Measurements from ENCODE around the gene MED25. TPM values are rescaled to one million over a fixed set of nuclear protein-coding genes. Genes with fewer than 3 reads are reported as not detected.

Gene MED25
- total and polyA plus RNA-seq, 12 donors: 39.5 to 149 (median 54.9) TPM

DNA sequence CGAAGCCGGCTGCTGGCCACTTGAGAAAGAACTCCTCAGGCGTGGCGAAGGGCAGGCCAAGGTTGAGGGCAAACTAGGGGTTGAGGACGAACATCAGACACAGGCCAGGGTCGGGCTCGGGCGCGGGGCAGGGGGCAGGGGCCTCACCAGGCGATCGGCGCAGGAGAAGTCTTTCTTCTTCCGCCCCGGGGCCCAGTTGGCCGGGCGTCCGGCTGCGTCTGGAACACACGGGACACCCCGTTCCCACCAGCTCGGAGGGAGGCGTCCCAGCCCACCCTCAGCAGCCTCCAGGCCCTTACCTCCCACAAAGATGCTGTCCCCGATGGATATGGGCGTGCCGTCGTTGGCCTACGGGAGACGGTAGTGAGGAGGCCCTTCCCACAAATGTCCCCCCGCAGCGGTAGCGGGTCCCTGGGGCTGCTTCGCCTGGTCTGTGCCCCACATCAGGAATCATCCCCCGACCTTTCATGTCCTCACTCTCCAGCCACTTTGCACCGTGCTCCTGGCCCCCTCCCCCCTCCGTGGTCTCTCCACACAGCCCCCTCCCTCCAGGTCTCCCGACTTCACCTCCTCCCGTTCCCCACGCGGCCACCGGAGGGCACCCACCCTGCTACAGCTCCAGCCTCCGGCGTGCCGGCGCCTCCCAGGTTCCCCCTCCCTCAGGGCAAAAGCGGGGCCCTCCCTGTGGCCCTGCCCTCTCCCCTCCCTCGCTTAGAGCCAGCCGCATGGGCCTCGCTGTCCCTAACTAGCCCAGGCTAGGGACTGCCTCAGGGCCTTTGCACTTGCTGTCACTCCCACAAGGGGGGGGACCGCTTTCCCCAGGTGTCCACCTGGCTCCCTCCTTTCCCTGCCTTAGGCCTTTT is 44.5 kb downstream of the MED25 start:
- TF ChIP-seq, protein P1, sequence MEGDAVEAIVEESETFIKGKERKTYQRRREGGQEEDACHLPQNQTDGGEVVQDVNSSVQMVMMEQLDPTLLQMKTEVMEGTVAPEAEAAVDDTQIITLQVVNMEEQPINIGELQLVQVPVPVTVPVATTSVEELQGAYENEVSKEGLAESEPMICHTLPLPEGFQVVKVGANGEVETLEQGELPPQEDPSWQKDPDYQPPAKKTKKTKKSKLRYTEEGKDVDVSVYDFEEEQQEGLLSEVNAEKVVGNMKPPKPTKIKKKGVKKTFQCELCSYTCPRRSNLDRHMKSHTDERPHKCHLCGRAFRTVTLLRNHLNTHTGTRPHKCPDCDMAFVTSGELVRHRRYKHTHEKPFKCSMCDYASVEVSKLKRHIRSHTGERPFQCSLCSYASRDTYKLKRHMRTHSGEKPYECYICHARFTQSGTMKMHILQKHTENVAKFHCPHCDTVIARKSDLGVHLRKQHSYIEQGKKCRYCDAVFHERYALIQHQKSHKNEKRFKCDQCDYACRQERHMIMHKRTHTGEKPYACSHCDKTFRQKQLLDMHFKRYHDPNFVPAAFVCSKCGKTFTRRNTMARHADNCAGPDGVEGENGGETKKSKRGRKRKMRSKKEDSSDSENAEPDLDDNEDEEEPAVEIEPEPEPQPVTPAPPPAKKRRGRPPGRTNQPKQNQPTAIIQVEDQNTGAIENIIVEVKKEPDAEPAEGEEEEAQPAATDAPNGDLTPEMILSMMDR (IDR thresholded peaks at IDR 0.05): peak in 1 of 9 donors; percentile 4
- H3K27ac ChIP-seq: no peak overlapping the region
- DNase-seq (no peak), ATAC-seq (no peak)
- peaks cover 0 to 74% (median 25%) of the 10 kb centered on the region in 9 donors for H3K36me3 ChIP-seq
- intact Hi-C loops (cut with DNase I): loop anchor here in 1 of 10 donors (10.0 kb wide), 1 partner anchor 348 kb away; the partner anchor contains the start of gene FCGRT
- peaks cover 12 to 30% (median 24%) of the 10 kb centered on the region in 9 donors for H3K4me1 ChIP-seq
- WGBS, 2 donors: 56 to 73% methylated on average over 49 of the region's 49 CpGs
- H3K9me3 ChIP-seq: no peaks in the 10 kb centered on the region
- H3K4me3 ChIP-seq: no peak overlapping the region
- H3K27me3 ChIP-seq: no peaks in the 10 kb centered on the region

DNA sequence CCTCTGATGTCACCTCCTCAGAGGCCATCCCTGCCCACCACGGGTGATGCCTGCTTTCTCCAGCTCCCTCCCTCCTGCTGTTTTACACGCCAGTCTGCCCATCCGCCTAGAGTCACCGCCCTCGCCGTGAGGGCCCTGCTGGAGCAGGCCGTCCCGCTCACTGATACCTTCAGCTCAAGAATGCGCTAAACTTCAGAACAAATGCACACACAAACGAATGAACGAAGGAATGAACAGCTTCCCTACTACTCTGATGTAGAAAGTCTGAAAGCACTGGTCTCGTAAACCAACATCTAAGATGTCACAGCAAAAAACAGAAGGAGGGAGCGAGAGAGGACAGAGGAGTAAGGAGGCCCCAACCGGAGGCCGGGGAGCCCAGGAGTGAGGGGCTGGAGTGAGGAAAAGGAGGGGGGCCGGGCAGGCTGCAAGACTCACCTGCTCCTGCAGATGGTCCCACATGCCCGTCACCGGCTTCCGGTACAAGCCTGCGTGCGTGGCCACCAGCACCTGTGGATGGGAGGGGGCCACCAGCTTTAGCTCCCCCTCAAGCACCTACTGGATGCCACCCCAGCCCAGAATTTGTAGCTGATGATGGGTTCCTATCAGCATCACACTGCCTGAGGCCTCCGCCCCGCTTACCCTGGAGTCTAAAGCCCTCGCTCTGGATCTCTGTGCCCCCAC is 45.3 kb downstream of the MED25 start:
- Histone ChIP-seq H3K27me3 (no peaks in the 10 kb centered on the region), H3K27ac (no peak overlapping the region), H3K36me3 (peaks cover 0 to 66% (median 18%) of the 10 kb centered on the region in 9 donors), H3K4me1 (peaks cover 12 to 33% (median 32%) of the 10 kb centered on the region in 9 donors), H3K9me3 (no peaks in the 10 kb centered on the region), H3K4me3 (no peak overlapping the region)
- TF ChIP-seq, protein P1 (IDR thresholded peaks at IDR 0.05): no peak
- DNase-seq (no peak), ATAC-seq (no peak)
- 91 to 92% methylated on average over 24 of the region's 24 CpGs for WGBS, 2 donors
- intact Hi-C loops (cut with DNase I): loop anchor here in 1 of 10 donors (10.0 kb wide), 1 partner anchor 349 kb away; the partner anchor contains the start of gene FCGRT

DNA sequence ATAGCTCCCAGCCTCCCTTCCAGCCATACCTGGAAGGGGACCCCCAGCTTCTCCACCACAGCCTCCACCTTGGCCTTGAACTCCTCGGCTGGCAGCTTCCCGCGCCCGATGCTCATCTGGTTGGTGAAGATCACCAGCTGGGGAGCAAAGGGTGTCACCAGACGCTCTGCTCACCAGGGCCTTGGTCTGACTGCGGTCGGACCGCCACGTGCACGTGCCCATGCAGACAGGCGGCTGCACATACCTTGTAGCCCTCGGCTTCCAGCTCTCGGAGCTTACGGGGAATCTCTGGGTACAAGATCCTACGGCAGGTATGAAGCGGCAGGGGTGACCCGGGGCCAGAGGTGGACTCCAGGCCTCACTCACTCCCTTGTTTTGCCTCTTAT is 45.8 kb downstream of the MED25 start:
- peaks cover 14 to 39% (median 37%) of the 10 kb centered on the region in 9 donors for H3K4me1 ChIP-seq
- intact Hi-C loops (cut with DNase I): loop anchor here in 1 of 10 donors (10.0 kb wide), 1 partner anchor 349 kb away; the partner anchor contains the start of gene FCGRT
- H3K27me3 ChIP-seq: no peaks in the 10 kb centered on the region
- H3K9me3 ChIP-seq: no peaks in the 10 kb centered on the region
- TF ChIP-seq, protein P1 (IDR thresholded peaks at IDR 0.05): no peak
- H3K4me3 ChIP-seq: no peak overlapping the region
- no peak overlapping the region for H3K27ac ChIP-seq
- WGBS, 2 donors: 86 to 92% methylated on average over 17 of the region's 17 CpGs
- no peak for ATAC-seq
- H3K36me3 ChIP-seq: peaks cover 0 to 61% (median 18%) of the 10 kb centered on the region in 9 donors
- no peak for DNase-seq

DNA sequence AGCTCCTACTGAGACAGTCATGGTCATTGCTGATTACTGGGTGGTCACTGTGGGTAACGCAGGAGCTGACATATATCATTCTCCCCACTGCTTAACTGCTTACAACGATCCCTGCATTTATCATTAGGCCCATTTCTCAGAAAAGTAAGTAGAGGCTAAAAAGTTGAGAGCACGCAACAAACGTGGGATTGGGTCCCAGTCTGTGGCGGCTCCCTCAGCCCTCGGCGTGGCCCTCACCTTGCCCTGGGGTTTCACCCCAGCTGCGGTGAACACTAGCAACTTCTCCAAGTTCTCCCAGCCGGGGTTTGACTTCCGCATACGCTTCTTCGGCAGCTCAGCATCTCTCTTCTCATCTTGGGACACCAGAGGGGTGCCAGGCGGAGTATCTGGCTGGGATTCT is 46.8 kb downstream of the MED25 start:
- H3K4me3 ChIP-seq: no peak overlapping the region
- peaks cover 17 to 43% (median 41%) of the 10 kb centered on the region in 9 donors for H3K4me1 ChIP-seq
- H3K9me3 ChIP-seq: no peaks in the 10 kb centered on the region
- DNase-seq (no peak), ATAC-seq (no peak)
- H3K36me3 ChIP-seq: peaks cover 0 to 52% (median 13%) of the 10 kb centered on the region in 9 donors
- TF ChIP-seq, protein P1 (IDR thresholded peaks at IDR 0.05): no peak
- 91 to 92% methylated on average over 13 of the region's 13 CpGs for WGBS, 2 donors
- H3K27me3 ChIP-seq: no peaks in the 10 kb centered on the region
- intact Hi-C loops (cut with DNase I): loop anchor here in 5 of 10 donors (5.0 to 10.0 kb wide), 3 partner anchors 48 to 350 kb away; partner anchors contain the start of genes MED25 (in 4 of the 5), FCGRT (in 1 of the 5) and PRMT1 (in 1 of the 5)
- H3K27ac ChIP-seq: peak overlapping the region in 5 of 10 donors; percentile 40 to 96 (median 60)

All from heart right ventricle (tissue), 16 donors.